ENCODE results near the gene NBPF10.
"Not testable (repeated sequence)": the region's sequence is repeated elsewhere in the genome, so short reads cannot be mapped to it uniquely, and the experiment has no call there.

NBPF10 gene
- total RNA-seq = 2.7 to 12.7 (median 6.2) reads per million in 17 experiments

- DNase-seq = not testable (repeated sequence)
These were observed at the start of gene NBPF10 for GRCh38 chr1:146144465-146144864. TSS of gene NBPF10 (minus strand) at chr1:146144804. CDS start at chr1:146144769, 35 bp downstream.

- not testable (repeated sequence) for DNase-seq
These were observed 29.9 kb upstream of the NBPF10 start for GRCh38 chr1:146174531-146174930.

GRCh38 chr1:146167740-146168139 lies 23.1 kb upstream of the NBPF10 start:
- DNase-seq = not testable (repeated sequence)

GRCh38 chr1:146167273-146167672 lies 22.7 kb upstream of the NBPF10 start:
- not testable (repeated sequence) for DNase-seq
